SU-DHL-6 (cell line): ENCODE results near the gene MAK.

ENCODE experiments used
- H2AFZ ChIP-seq: fragments of 200-600 bp; sonication (generic); 2 replicates; pipeline ENCODE4 v1.6.1; 2014; ENCODE audit warnings: low read depth, mild to moderate bottlenecking, moderate library complexity, mixed read lengths, antibody characterized with exemption, low read length; ENCODE audit not compliant: severe bottlenecking
- H3F3A ChIP-seq: fragments of 200-600 bp; shearing (Covaris generic); 2 replicates; pipeline ENCODE4 v1.6.0; 2016; ENCODE audit warnings: antibody characterized with exemption, mild to moderate bottlenecking; ENCODE audit not compliant: insufficient read depth
- H3K27ac ChIP-seq: fragments of 200-600 bp; sonication (generic); 2 replicates; pipeline ENCODE4 v1.5.1; 2016; ENCODE audit warnings: low read depth, mild to moderate bottlenecking, low read length, moderate library complexity, mixed read lengths
- H3K27me3 ChIP-seq: fragments of 200-600 bp; sonication (generic), shearing (Covaris generic); 2 replicates; pipeline ENCODE4 v1.6.0; 2014; ENCODE audit warnings: mild to moderate bottlenecking, low read length
- H3K36me3 ChIP-seq: fragments of 200-600 bp; sonication (generic); 2 replicates; pipeline ENCODE4 v1.6.1; 2014; ENCODE audit warnings: mild to moderate bottlenecking, low read length, mixed read lengths
- H3K4me2 ChIP-seq: fragments of 300-600, 200-600 bp; shearing (Covaris generic), sonication (generic); 2 replicates; pipeline ENCODE4 v1.6.0; 2014; ENCODE audit warnings: low read length, low read depth, mild to moderate bottlenecking; ENCODE audit not compliant: poor library complexity, severe bottlenecking
- H3K4me3 ChIP-seq: fragments of 200-600 bp; sonication (generic); 2 replicates; pipeline ENCODE4 v1.5.1; 2014; ENCODE audit warnings: antibody characterized with exemption, low read length, mild to moderate bottlenecking, mixed read lengths; ENCODE audit not compliant: insufficient read depth, poor library complexity, severe bottlenecking
- H3K79me2 ChIP-seq: fragments of 200-600 bp; sonication (generic); 2 replicates; pipeline ENCODE4 v1.6.1; 2014; ENCODE audit warnings: mild to moderate bottlenecking, low read length, moderate library complexity; ENCODE audit not compliant: insufficient read depth
- H3K9ac ChIP-seq: fragments of 200-600 bp; sonication (generic); 2 replicates; pipeline ENCODE4 v1.7.0; 2014; ENCODE audit warnings: mild to moderate bottlenecking, low read length
- H3K9me2 ChIP-seq: fragments of 200-600 bp; sonication (generic); replicated peaks from 2 replicates; pipeline ENCODE4 v1.6.1; 2014; ENCODE audit warnings: low read length; ENCODE audit not compliant: insufficient read depth
- H3K9me3 ChIP-seq: fragments of 200-600 bp; sonication (generic); 2 replicates; pipeline ENCODE4 v1.6.1; 2014; ENCODE audit warnings: low read length, mixed read lengths; ENCODE audit not compliant: insufficient read depth
- H4K20me1 ChIP-seq: fragments of 200-600 bp; sonication (generic); 2 replicates; pipeline ENCODE4 v1.6.1; 2014; ENCODE audit warnings: low read depth, mild to moderate bottlenecking, antibody characterized with exemption, low read length, moderate library complexity, mixed read lengths
- EZH2phosphoT487 ChIP-seq: fragments of 200-600 bp; sonication (generic), shearing (Covaris generic); conservative IDR thresholded peaks from 2 replicates; pipeline ENCODE4 v1.6.1; 2018; ENCODE audit warnings: mild to moderate bottlenecking, antibody characterized with exemption, low read length, moderate library complexity, mixed read lengths
- TF ChIP-seq, protein P1 (sequence below): fragments of 200-600 bp; sonication (generic); IDR thresholded peaks from one replicate; pipeline ENCODE4 v1.5.1; 2017; ENCODE audit warnings: antibody characterized with exemption, mild to moderate bottlenecking, low read length, moderate library complexity; ENCODE audit not compliant: insufficient read depth, poor library complexity, severe bottlenecking

MAK gene

DNA sequence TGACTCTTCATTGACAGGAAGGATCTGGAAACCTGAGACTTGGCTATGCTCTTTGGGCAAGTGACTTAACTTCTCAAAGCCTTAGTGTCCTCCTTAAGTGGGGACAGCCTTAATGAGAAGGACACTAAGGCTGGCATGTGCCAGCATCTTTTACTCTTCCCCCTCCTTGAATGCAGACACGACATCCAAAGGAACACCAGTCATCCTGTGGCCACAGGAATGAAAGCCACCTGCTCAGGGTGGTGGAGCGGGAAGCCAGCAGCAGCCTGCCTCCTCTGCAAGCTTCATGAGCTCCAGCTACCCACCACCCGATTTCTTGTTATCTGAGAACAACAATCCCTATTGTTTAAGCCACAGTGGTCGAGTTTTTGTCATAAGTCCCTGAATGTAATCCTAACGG, 46.2 kb downstream of the MAK start:
- Histone ChIP-seq H3F3A (no peaks in the 10 kb centered on the region), H3K9me2 (no peaks in the 10 kb centered on the region), H3K9me3 (no peaks in the 10 kb centered on the region), H3K27me3 (no peaks in the 10 kb centered on the region), H4K20me1 (no peaks in the 10 kb centered on the region), H3K4me3 (no peak overlapping the region), H3K27ac (no peak overlapping the region), H3K79me2 (no peaks in the 10 kb centered on the region), H2AFZ (no peak overlapping the region), H3K4me2 (no peak overlapping the region), H3K36me3 (no peaks in the 10 kb centered on the region), H3K9ac (no peak overlapping the region)
- TF ChIP-seq, protein P1, sequence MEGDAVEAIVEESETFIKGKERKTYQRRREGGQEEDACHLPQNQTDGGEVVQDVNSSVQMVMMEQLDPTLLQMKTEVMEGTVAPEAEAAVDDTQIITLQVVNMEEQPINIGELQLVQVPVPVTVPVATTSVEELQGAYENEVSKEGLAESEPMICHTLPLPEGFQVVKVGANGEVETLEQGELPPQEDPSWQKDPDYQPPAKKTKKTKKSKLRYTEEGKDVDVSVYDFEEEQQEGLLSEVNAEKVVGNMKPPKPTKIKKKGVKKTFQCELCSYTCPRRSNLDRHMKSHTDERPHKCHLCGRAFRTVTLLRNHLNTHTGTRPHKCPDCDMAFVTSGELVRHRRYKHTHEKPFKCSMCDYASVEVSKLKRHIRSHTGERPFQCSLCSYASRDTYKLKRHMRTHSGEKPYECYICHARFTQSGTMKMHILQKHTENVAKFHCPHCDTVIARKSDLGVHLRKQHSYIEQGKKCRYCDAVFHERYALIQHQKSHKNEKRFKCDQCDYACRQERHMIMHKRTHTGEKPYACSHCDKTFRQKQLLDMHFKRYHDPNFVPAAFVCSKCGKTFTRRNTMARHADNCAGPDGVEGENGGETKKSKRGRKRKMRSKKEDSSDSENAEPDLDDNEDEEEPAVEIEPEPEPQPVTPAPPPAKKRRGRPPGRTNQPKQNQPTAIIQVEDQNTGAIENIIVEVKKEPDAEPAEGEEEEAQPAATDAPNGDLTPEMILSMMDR: no peak
- TF ChIP-seq EZH2phosphoT487: no peak

DNA sequence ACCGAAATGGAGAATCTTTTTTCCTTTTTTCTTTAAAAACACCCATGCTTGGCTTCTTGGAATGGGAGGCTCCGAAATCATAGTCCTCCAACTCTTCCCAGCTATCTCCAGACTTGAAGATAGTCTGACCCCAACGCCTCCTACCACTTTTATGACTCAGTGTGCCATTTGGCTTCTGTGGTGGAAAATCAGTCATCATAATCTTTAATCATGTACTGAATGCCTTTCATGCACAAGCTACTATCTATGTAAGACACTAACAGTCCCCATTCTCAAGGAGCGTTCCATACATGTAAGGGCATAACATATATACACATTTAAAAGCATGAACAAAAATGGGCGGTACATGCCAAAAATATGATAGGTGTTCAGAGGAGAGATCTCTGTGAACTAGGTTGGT, 46.7 kb downstream of the MAK start:
- no peak overlapping the region for H3K27ac ChIP-seq
- H3K9ac ChIP-seq: no peak overlapping the region
- H3K4me3 ChIP-seq: no peak overlapping the region
- H3K79me2 ChIP-seq: no peaks in the 10 kb centered on the region
- no peaks in the 10 kb centered on the region for H3K9me2 ChIP-seq
- H3K4me2 ChIP-seq: no peak overlapping the region
- H3F3A ChIP-seq: no peaks in the 10 kb centered on the region
- no peaks in the 10 kb centered on the region for H3K36me3 ChIP-seq
- H3K9me3 ChIP-seq: no peaks in the 10 kb centered on the region
- H2AFZ ChIP-seq: no peak overlapping the region
- no peaks in the 10 kb centered on the region for H3K27me3 ChIP-seq
- H4K20me1 ChIP-seq: no peaks in the 10 kb centered on the region
- TF ChIP-seq EZH2phosphoT487: no peak
- TF ChIP-seq, protein P1: no peak

DNA sequence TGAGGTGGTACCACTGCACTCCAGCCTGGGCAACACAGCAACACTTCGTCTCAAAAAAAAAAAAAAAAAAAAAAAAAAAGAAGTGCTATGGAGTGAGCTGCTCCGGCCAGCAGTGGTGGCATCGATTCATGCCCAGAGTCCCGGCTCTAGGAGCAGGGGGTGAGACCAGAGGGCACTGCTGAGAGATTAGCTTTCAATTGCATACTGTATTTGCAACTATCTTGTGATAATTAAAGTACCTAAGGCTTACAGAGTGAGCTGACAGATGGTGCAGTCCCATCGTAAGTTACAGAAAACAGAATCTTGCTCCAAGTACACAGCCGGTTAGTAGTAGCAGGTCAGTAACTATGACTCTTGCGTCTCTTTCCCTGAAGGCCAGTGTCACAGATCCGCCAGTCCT, 59.3 kb downstream of the MAK start:
- Histone ChIP-seq H3K4me2 (no peak overlapping the region), H3K9ac (no peak overlapping the region), H3K27me3 (no peaks in the 10 kb centered on the region), H3K4me3 (no peak overlapping the region), H3K79me2 (no peaks in the 10 kb centered on the region), H3K36me3 (peaks cover 3% of the 10 kb centered on the region; the same call in 1 of the 2 replicates), H3K9me3 (no peaks in the 10 kb centered on the region), H3F3A (no peaks in the 10 kb centered on the region), H3K9me2 (no peaks in the 10 kb centered on the region), H4K20me1 (no peaks in the 10 kb centered on the region), H3K27ac (no peak overlapping the region), H2AFZ (no peak overlapping the region)
- TF ChIP-seq, protein P1: no peak
- TF ChIP-seq EZH2phosphoT487: no peak
